ENCODE measurements around the gene APOL2. TPM values are rescaled to one million over a fixed set of nuclear protein-coding genes. Genes with fewer than 3 reads are reported as not detected.

APOL2 gene
- total RNA-seq, 1 experiment from 2014 or later: 10.0 TPM

- ChIA-PET POLR2A (no interaction called here), CTCF (interaction anchor here (1.1 to 2.4 kb wide), 3 partner anchors 17 to 32 kb away, joined by 3 to 15 read pairs (median 3); partner anchors contain the start of gene APOL3)
- no peaks in the 10 kb centered on the region for H3K36me3 Mint-ChIP-seq (ENCODE audit: insufficient read depth, unreplicated experiment)
- Histone ChIP-seq H3K4me3 (ENCODE audit: low read depth, low read length) (no peak overlapping the region), H3K27me3 (replicated peaks; ENCODE audit: control insufficient read depth, insufficient read depth, low read length) (no peaks in the 10 kb centered on the region), H3K9me3 (no peaks in the 10 kb centered on the region), H3K4me1 (no peaks in the 10 kb centered on the region), H3K36me3 (ENCODE audit: control insufficient read depth, insufficient read depth, low read length) (no peaks in the 10 kb centered on the region)
- no peaks in the 10 kb centered on the region for H3K4me1 Mint-ChIP-seq (ENCODE audit: low read depth, unreplicated experiment)
- BruUV-seq (replicated peaks): no TSS peak
- no peak for TF ChIP-seq CTCF (IDR thresholded peaks at IDR 0.05; ENCODE audit: insufficient read depth in 1 of 2, low read depth in 1 of 2, low read length in 1 of 2, severe bottlenecking in 1 of 2, unreplicated experiment in 1 of 2)
- no peak overlapping the region for H3K27ac Mint-ChIP-seq (ENCODE audit: unreplicated experiment)
- DNase-seq: no peak
- no peaks in the 10 kb centered on the region for H3K9me3 Mint-ChIP-seq (ENCODE audit: unreplicated experiment)
- H3K27me3 Mint-ChIP-seq (ENCODE audit: insufficient read depth, unreplicated experiment): no peaks in the 10 kb centered on the region
- H3K4me3 Mint-ChIP-seq (ENCODE audit: unreplicated experiment): no peak overlapping the region
- intact Hi-C loops (cut with micrococcal nuclease; ENCODE audit: unreplicated experiment): no loop called here
Observed at GRCh38 chr22:36177160-36177559, 62.2 kb downstream of the APOL2 start.

Small RNA genes within 50 kb of the gene (microRNA-seq; reads per million reads assigned to microRNA genes)
- 0.56 reads per million for gene MIR6819

Other genes with a start within 250 kb of the APOL2 start
- gene RBFOX2, start 210.7 kb downstream of the APOL2 start, total RNA-seq (2022): 91.1 and 96.5 TPM in 2 replicates
- gene APOL3, start 78.8 kb downstream of the APOL2 start, total RNA-seq (2022): 0.35 TPM in 1 of 2 replicates, not detected in the other
- not detected in 2 replicates for gene APOL4, start 37.7 kb downstream of the APOL2 start, total RNA-seq (2022)
- 0.32 and 0.39 TPM in 2 replicates for gene APOL1, start 13.6 kb upstream of the APOL2 start, total RNA-seq (2022)
- gene MYH9, start 148.4 kb upstream of the APOL2 start, total RNA-seq (2022): 513 and 539 TPM in 2 replicates
- gene TXN2, start 242.1 kb upstream of the APOL2 start, total RNA-seq (2022): 75.8 and 77.2 TPM in 2 replicates